GM12864 (cell line): ENCODE results near the gene PRPS1.

Source experiments
- DNase-seq: peaks from one replicate; pipeline ENCODE4 v3.0.0-alpha.2; 2011; ENCODE audit warnings: low read depth
- H3K4me3 ChIP-seq: 2 replicates; pipeline ENCODE4 v1.5.1; 2011; ENCODE audit warnings: mild to moderate bottlenecking, low read depth, low read length, control low read depth
- TF ChIP-seq, protein P1 (sequence below): IDR thresholded peaks from 2 replicates; pipeline ENCODE4 v1.5.1; 2011; ENCODE audit warnings: low read depth, mild to moderate bottlenecking, moderate library complexity, low read length, control low read depth, inconsistent platforms; ENCODE audit errors: missing control alignments

Gene PRPS1

GRCh38 chrX:107686026-107686425 is 57.7 kb downstream of the PRPS1 start:
- no peak overlapping the region for H3K4me3 ChIP-seq
- TF ChIP-seq, protein P1, sequence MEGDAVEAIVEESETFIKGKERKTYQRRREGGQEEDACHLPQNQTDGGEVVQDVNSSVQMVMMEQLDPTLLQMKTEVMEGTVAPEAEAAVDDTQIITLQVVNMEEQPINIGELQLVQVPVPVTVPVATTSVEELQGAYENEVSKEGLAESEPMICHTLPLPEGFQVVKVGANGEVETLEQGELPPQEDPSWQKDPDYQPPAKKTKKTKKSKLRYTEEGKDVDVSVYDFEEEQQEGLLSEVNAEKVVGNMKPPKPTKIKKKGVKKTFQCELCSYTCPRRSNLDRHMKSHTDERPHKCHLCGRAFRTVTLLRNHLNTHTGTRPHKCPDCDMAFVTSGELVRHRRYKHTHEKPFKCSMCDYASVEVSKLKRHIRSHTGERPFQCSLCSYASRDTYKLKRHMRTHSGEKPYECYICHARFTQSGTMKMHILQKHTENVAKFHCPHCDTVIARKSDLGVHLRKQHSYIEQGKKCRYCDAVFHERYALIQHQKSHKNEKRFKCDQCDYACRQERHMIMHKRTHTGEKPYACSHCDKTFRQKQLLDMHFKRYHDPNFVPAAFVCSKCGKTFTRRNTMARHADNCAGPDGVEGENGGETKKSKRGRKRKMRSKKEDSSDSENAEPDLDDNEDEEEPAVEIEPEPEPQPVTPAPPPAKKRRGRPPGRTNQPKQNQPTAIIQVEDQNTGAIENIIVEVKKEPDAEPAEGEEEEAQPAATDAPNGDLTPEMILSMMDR: no peak
- no peak for DNase-seq

DNA sequence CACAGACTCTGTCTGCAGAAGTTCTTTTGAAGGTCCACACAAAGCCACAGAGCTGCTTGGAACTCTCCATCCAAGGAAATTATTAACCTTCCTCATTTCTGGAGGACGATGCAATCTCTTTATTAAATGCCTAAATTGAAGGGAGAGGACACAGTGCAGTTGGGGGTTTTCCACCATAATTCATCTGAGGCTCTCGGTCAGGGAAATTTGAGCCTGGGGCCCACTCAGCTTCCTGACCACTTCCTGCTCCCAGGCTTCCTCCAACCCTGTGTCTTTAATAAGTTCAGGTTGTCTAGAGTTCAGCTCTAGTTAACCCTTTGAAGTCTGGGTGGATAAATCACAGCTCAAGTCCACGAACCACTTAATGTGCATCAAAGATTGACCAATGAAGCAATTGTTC is 58.5 kb downstream of the PRPS1 start:
- TF ChIP-seq, protein P1: no peak
- H3K4me3 ChIP-seq: no peak overlapping the region
- no peak for DNase-seq

GRCh38 chrX:107687445-107687844 is 59.1 kb downstream of the PRPS1 start:
- H3K4me3 ChIP-seq: no peak overlapping the region
- TF ChIP-seq, protein P1: no peak
- no peak for DNase-seq

GRCh38 chrX:107691024-107691448 is 62.7 kb downstream of the PRPS1 start:
- DNase-seq: no peak
- H3K4me3 ChIP-seq: no peak overlapping the region
- TF ChIP-seq, protein P1: no peak

DNA sequence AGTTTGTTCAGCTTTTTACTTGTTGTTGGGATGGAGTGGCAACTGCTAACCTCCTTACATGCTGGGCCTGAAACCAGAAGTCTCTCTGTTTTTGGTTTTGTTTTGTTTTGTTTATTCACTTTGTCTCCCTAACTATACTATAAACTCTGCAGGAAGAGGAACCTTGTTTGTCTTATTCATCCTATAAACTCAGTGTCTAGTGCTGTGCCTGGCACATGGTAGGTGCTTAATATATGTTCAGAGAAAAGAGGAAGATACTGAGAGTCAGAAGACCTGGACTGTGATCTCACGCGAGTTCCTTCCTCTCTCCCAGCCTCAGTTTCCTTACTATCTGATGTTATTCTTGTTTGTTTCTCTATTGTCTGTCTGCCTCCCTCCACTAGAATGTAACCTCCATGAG is 71.3 kb downstream of the PRPS1 start:
- no peak overlapping the region for H3K4me3 ChIP-seq
- TF ChIP-seq, protein P1: no peak
- no peak for DNase-seq

- TF ChIP-seq, protein P1: no peak
- no peak for DNase-seq
- no peak overlapping the region for H3K4me3 ChIP-seq
Observed at GRCh38 chrX:107700317-107700774, 72.0 kb downstream of the PRPS1 start.
